HCT116 (cell line): ENCODE measurements around the gene ADCK2. TPM values are rescaled to one million over a fixed set of nuclear protein-coding genes. Genes with fewer than 3 reads are reported as not detected.

ENCODE experiments used
- total RNA-seq: library from RNA; stranded (reverse); gene quantifications from one replicate; pipeline ENCODE4 v1.2.1, GENCODE V29; 2021; ENCODE audit not compliant: unreplicated experiment

ADCK2 gene
- total RNA-seq, 1 experiment from 2014 or later: 16.9 TPM

Other genes with a start within 250 kb of the ADCK2 start
- 95.0 TPM for gene MKRN1, start 193.4 kb upstream of the ADCK2 start, total RNA-seq
- 0.12 TPM for gene DENND2A, start 32.1 kb upstream of the ADCK2 start, total RNA-seq
- 143 TPM for gene NDUFB2, start 23.8 kb downstream of the ADCK2 start, total RNA-seq